ENCODE results near the gene FYN. TPM values are rescaled to one million over a fixed set of nuclear protein-coding genes. Genes with fewer than 3 reads are reported as not detected.

FYN gene
- total and polyA plus RNA-seq, 10 of the 15 experiments (the other 5 are each of a cell fraction or from before 2014, with no cell fraction given) = 51.4 to 247 (median 138) TPM

DNA sequence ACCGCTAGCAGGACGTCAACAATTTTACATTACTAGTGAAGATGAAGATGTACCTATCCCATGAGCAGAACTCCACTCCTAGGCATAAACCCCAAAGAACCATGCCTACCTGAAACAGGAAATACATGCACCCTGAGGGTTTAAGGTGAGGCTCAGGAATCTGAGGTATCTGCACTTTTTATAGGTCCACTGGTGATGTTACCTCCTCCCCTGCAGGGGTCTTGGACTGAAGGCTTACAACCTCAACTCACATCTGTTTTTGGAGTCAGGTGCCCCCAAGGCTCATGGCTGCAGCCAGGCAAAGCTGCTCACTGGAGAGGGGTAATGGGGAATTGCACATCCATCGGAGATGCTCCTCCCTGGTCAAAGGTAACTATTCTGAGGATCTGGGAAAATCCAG, 135.1 kb downstream of the FYN start (continued):
- TF ChIP-seq, protein P1, sequence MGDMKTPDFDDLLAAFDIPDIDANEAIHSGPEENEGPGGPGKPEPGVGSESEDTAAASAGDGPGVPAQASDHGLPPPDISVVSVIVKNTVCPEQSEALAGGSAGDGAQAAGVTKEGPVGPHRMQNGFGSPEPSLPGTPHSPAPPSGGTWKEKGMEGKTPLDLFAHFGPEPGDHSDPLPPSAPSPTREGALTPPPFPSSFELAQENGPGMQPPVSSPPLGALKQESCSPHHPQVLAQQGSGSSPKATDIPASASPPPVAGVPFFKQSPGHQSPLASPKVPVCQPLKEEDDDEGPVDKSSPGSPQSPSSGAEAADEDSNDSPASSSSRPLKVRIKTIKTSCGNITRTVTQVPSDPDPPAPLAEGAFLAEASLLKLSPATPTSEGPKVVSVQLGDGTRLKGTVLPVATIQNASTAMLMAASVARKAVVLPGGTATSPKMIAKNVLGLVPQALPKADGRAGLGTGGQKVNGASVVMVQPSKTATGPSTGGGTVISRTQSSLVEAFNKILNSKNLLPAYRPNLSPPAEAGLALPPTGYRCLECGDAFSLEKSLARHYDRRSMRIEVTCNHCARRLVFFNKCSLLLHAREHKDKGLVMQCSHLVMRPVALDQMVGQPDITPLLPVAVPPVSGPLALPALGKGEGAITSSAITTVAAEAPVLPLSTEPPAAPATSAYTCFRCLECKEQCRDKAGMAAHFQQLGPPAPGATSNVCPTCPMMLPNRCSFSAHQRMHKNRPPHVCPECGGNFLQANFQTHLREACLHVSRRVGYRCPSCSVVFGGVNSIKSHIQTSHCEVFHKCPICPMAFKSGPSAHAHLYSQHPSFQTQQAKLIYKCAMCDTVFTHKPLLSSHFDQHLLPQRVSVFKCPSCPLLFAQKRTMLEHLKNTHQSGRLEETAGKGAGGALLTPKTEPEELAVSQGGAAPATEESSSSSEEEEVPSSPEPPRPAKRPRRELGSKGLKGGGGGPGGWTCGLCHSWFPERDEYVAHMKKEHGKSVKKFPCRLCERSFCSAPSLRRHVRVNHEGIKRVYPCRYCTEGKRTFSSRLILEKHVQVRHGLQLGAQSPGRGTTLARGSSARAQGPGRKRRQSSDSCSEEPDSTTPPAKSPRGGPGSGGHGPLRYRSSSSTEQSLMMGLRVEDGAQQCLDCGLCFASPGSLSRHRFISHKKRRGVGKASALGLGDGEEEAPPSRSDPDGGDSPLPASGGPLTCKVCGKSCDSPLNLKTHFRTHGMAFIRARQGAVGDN (IDR thresholded peaks at IDR 0.05) = no peak
- TF ChIP-seq POLR2AphosphoS5 (IDR thresholded peaks at IDR 0.05; ENCODE audit: low read length) (no peak), SREBF2 (IDR thresholded peaks at IDR 0.05; ENCODE audit: low read length) (no peak), EP300 (IDR thresholded peaks at IDR 0.05; ENCODE audit: borderline replicate concordance in 1 of 2, control insufficient read depth in 1 of 2, low read depth in 2 of 2, low read length in 2 of 2) (no peak)

DNA sequence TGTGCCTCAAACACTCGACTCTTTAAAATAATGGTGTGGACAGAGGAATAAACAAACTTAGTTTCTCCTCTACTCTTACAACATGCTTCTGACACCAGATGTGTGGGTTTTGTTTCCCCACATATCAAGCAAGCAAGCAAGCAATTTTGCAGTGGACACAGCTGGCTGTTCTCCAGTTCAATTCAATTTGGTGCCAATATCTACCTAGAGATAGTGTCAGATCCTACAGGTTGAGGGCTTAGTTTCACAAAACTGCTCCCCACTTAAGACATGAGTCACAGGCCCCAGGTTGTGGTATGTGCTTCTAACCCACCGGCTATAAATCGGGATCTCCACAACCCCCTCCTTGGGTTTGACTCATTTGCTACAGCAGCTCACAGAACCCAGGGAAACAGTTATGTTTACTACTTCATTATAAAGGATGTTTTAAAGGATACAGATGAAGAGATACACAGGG, 136.2 kb downstream of the FYN start:
- SMC1A ChIA-PET (ENCODE audit: uncharacterized antibody, unreplicated experiment) = interaction anchor here (1.1 to 16.1 kb wide), 10 partner anchors 11 to 101 kb away, joined by 3 to 181 read pairs (median 6); no protein-coding TSS in a partner anchor
- Histone ChIP-seq H3K4me2 (ENCODE audit: control insufficient read depth, insufficient read depth) (0 out of 2 replicates have a peak overlapping the region, but pooled peaks have one; percentile 20), H2AFZ (ENCODE audit: control insufficient read depth, low read depth, low read length) (no peak overlapping the region), H3K4me1 (ENCODE audit: control insufficient read depth, insufficient read depth, low read length) (peaks cover 80% of the 10 kb centered on the region), H3K9ac (ENCODE audit: control insufficient read depth, insufficient read depth, low read length) (no peak overlapping the region), H4K20me1 (ENCODE audit: control insufficient read depth, insufficient read depth) (no peaks in the 10 kb centered on the region), H3K36me3 (ENCODE audit: control insufficient read depth in 2 of 2, insufficient read depth in 2 of 2, low read length in 1 of 2) (peaks cover 12 to 33% of the 10 kb centered on the region in 2 experiments), H3K9me3 (replicated peaks; ENCODE audit: control insufficient read depth, insufficient read depth, low read length) (peaks cover 19% of the 10 kb centered on the region; the same call in 2 of the 3 replicates), H3K4me3 (no peak overlapping the region), H3K79me2 (ENCODE audit: control insufficient read depth, insufficient read depth, low read length) (peaks cover 54% of the 10 kb centered on the region), H3K27ac (ENCODE audit: control insufficient read depth, insufficient read depth) (0 out of 2 replicates have a peak overlapping the region, but pooled peaks have one; percentile 6), H3K27me3 (replicated peaks in 1 of 2; ENCODE audit: control insufficient read depth in 2 of 2, insufficient read depth in 2 of 2, low read length in 1 of 2) (no peaks in the 10 kb centered on the region)
- POLR2A ChIA-PET = interaction anchor here (0.7 to 8.1 kb wide), 3 partner anchors 15 to 25 kb away, joined by 3 to 69 read pairs (median 3); no protein-coding TSS in a partner anchor
- DNase-seq (ENCODE audit: low read depth, low spot score) (no peak), ATAC-seq (no peak), FAIRE-seq (no peak)
- CTCF ChIA-PET = interaction anchor here (0.6 to 4.8 kb wide), 7 partner anchors 11 to 306 kb away, joined by 3 to 26 read pairs (median 5); no protein-coding TSS in a partner anchor
- no TSS peak for BruUV-seq (replicated peaks)
- in situ Hi-C loops (cut with MboI) (loop anchor here (25.0 kb wide), 1 partner anchor 1900 kb away; no protein-coding TSS in a partner anchor), intact Hi-C loops (cut with micrococcal nuclease; ENCODE audit: unreplicated experiment) (no loop called here)
- WGBS (ENCODE audit: insufficient coverage, insufficient replicate concordance, low lambda C conversion rate, missing lambda C conversion rate) = 63% methylated on average over 3 of the region's 3 CpGs
- RAD21 ChIA-PET (ENCODE audit: unreplicated experiment) = interaction anchor here (1.3 to 7.1 kb wide), 6 partner anchors 11 to 69 kb away, joined by 3 to 67 read pairs (median 4); no protein-coding TSS in a partner anchor
- no peak for TF ChIP-seq CBFB (IDR thresholded peaks at IDR 0.05; ENCODE audit: low read depth)
- TF ChIP-seq, protein P2, sequence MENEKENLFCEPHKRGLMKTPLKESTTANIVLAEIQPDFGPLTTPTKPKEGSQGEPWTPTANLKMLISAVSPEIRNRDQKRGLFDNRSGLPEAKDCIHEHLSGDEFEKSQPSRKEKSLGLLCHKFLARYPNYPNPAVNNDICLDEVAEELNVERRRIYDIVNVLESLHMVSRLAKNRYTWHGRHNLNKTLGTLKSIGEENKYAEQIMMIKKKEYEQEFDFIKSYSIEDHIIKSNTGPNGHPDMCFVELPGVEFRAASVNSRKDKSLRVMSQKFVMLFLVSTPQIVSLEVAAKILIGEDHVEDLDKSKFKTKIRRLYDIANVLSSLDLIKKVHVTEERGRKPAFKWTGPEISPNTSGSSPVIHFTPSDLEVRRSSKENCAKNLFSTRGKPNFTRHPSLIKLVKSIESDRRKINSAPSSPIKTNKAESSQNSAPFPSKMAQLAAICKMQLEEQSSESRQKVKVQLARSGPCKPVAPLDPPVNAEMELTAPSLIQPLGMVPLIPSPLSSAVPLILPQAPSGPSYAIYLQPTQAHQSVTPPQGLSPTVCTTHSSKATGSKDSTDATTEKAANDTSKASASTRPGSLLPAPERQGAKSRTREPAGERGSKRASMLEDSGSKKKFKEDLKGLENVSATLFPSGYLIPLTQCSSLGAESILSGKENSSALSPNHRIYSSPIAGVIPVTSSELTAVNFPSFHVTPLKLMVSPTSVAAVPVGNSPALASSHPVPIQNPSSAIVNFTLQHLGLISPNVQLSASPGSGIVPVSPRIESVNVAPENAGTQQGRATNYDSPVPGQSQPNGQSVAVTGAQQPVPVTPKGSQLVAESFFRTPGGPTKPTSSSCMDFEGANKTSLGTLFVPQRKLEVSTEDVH (IDR thresholded peaks at IDR 0.05; ENCODE audit: low read depth, partially characterized antibody) = no peak
- no peak for TF ChIP-seq WRNIP1 (IDR thresholded peaks at IDR 0.05; ENCODE audit: borderline replicate concordance, low read depth, low read length)
- TF ChIP-seq POU2F2 (IDR thresholded peaks at IDR 0.05; ENCODE audit: borderline replicate concordance, low read depth, low read length) = no peak
- TF ChIP-seq, protein P3, sequence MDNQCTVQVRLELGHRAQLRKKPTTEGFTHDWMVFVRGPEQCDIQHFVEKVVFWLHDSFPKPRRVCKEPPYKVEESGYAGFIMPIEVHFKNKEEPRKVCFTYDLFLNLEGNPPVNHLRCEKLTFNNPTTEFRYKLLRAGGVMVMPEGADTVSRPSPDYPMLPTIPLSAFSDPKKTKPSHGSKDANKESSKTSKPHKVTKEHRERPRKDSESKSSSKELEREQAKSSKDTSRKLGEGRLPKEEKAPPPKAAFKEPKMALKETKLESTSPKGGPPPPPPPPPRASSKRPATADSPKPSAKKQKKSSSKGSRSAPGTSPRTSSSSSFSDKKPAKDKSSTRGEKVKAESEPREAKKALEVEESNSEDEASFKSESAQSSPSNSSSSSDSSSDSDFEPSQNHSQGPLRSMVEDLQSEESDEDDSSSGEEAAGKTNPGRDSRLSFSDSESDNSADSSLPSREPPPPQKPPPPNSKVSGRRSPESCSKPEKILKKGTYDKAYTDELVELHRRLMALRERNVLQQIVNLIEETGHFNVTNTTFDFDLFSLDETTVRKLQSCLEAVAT (IDR thresholded peaks at IDR 0.05) = no peak
- TF ChIP-seq YBX1 (IDR thresholded peaks at IDR 0.05) = no peak
